Activated CD4-positive, alpha-beta T cell treated with anti-CD3 and anti-CD28 coated beads for 36 hours (primary cell): ENCODE measurements around the gene UNC13C. TPM values are rescaled to one million over a fixed set of nuclear protein-coding genes. Genes with fewer than 3 reads are reported as not detected.

Source experiments
- ATAC-seq: fragments of 200-7000 bp; cut with Tn5 transposase; one replicate; pipeline ENCODE4 v1.10.0; 2021; ENCODE audit warnings: mild to moderate bottlenecking, moderate library complexity
- CTCF ChIA-PET: fragments of 350-600 bp; sonication (Branson Sonifier 250); formaldehyde crosslinking; loops from one replicate; lab custom pipeline; 2021; ENCODE audit warnings: antibody characterized with exemption; lab: Charles Lee
- POLR2A ChIA-PET: fragments of 350-600 bp; sonication (Branson Sonifier 250); formaldehyde crosslinking; loops from one replicate; lab custom pipeline; 2021; ENCODE audit warnings: antibody characterized with exemption, inconsistent platforms; lab: Charles Lee
- DNase-seq: peaks from one replicate; pipeline ENCODE4 v3.0.0-alpha.2; 2020
- H3K27ac Mint-ChIP-seq: one replicate; pipeline ENCODE4 v1.8.0; 2021; ENCODE audit warnings: mixed read lengths
- H3K27me3 Mint-ChIP-seq: one replicate; pipeline ENCODE4 v1.8.0; 2021; ENCODE audit warnings: mixed read lengths
- H3K36me3 Mint-ChIP-seq: one replicate; pipeline ENCODE4 v1.8.0; 2021; ENCODE audit warnings: low read depth, mixed read lengths
- H3K4me1 Mint-ChIP-seq: one replicate; pipeline ENCODE4 v1.8.0; 2021; ENCODE audit warnings: mixed read lengths
- H3K4me3 Mint-ChIP-seq: one replicate; pipeline ENCODE4 v1.8.0; 2021; ENCODE audit warnings: mild to moderate bottlenecking, moderate library complexity, mixed read lengths
- H3K9me3 Mint-ChIP-seq: one replicate; pipeline ENCODE4 v1.8.0; 2021; ENCODE audit warnings: low read depth, mixed read lengths
- intact Hi-C, 2 experiments: fragments of 100-400 bp; cut with DNase I in 1 of 2; cut with micrococcal nuclease in 1 of 2; formaldehyde crosslinking; loops; one replicate each; pipeline versions ENCODE4 v1.14.2 to v1.15.1; 2022 to 2024; cut with DNase I, micrococcal nuclease
- total RNA-seq, 2 experiments: library from RNA; stranded (reverse); gene quantifications; one replicate each; pipeline ENCODE4 v1.2.3, GENCODE V29; 2021

The UNC13C gene
- total RNA-seq, 2 experiments from 2014 or later, result not detected

- no peaks in the 10 kb centered on the region for H3K27me3 Mint-ChIP-seq
- ChIA-PET POLR2A (no interaction called here), CTCF (no interaction called here)
- no peak overlapping the region for H3K27ac Mint-ChIP-seq
- no peak overlapping the region for H3K4me3 Mint-ChIP-seq
- H3K9me3 Mint-ChIP-seq, result no peaks in the 10 kb centered on the region
- no peak for DNase-seq
- intact Hi-C loops, result no loop called here
- ATAC-seq, result no peak
- no peaks in the 10 kb centered on the region for H3K36me3 Mint-ChIP-seq
- no peaks in the 10 kb centered on the region for H3K4me1 Mint-ChIP-seq
These were observed 526.5 kb downstream of the UNC13C start for GRCh38 chr15:54504695-54505094.

GRCh38 chr15:54506977-54507524 is 528.8 kb downstream of the UNC13C start:
- Mint-ChIP-seq H3K27me3 (no peaks in the 10 kb centered on the region), H3K4me3 (no peak overlapping the region), H3K27ac (no peak overlapping the region), H3K36me3 (no peaks in the 10 kb centered on the region), H3K9me3 (no peaks in the 10 kb centered on the region), H3K4me1 (no peaks in the 10 kb centered on the region)
- DNase-seq, result no peak
- CTCF ChIA-PET, result interaction anchor here (0.7 kb wide), 1 partner anchor 268 kb away, joined by 3 read pairs; no protein-coding TSS in a partner anchor
- POLR2A ChIA-PET, result no interaction called here
- intact Hi-C loops, result no loop called here
- ATAC-seq, result no peak

- intact Hi-C loops, result no loop called here
- peaks cover 1% of the 10 kb centered on the region for H3K27me3 Mint-ChIP-seq
- no peak overlapping the region for H3K4me3 Mint-ChIP-seq
- ATAC-seq (no peak), DNase-seq (no peak)
- H3K36me3 Mint-ChIP-seq, result no peaks in the 10 kb centered on the region
- ChIA-PET POLR2A (no interaction called here), CTCF (no interaction called here)
- H3K9me3 Mint-ChIP-seq, result no peaks in the 10 kb centered on the region
- H3K4me1 Mint-ChIP-seq, result peaks cover 11% of the 10 kb centered on the region
- no peak overlapping the region for H3K27ac Mint-ChIP-seq
These were observed 536.4 kb downstream of the UNC13C start for GRCh38 chr15:54514601-54515000.

- no peaks in the 10 kb centered on the region for H3K9me3 Mint-ChIP-seq
- H3K4me1 Mint-ChIP-seq, result peaks cover 22% of the 10 kb centered on the region
- no peaks in the 10 kb centered on the region for H3K36me3 Mint-ChIP-seq
- no peak overlapping the region for H3K4me3 Mint-ChIP-seq
- H3K27me3 Mint-ChIP-seq, result peaks cover 3% of the 10 kb centered on the region
- no peak overlapping the region for H3K27ac Mint-ChIP-seq
- ChIA-PET POLR2A (no interaction called here), CTCF (no interaction called here)
- DNase-seq (no peak), ATAC-seq (no peak)
- intact Hi-C loops, result no loop called here
These were observed 537.7 kb downstream of the UNC13C start for GRCh38 chr15:54515664-54516582.

DNA sequence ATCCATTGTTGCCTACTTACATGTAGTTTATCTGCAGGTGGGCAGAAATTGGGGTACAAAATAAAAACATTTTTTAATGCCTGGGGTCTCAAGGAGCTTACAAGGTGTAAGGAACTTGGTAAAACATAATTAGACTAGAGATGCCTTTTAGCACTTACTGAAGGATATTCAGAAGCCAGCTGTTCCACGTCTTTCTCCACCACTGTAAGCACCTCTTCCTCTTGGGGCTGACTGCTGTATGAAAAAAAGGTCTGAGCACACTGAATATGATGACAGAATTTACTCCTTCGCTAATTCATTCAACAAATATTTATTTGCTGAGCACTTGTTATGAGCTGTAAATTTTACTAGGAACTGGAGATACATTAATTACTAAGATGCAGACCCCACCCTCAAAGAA is 539.1 kb downstream of the UNC13C start:
- intact Hi-C loops, result no loop called here
- Mint-ChIP-seq H3K4me3 (no peak overlapping the region), H3K4me1 (peaks cover 22% of the 10 kb centered on the region), H3K9me3 (no peaks in the 10 kb centered on the region), H3K27ac (no peak overlapping the region), H3K27me3 (peaks cover 3% of the 10 kb centered on the region), H3K36me3 (no peaks in the 10 kb centered on the region)
- ChIA-PET CTCF (no interaction called here), POLR2A (no interaction called here)
- ATAC-seq (no peak), DNase-seq (no peak)

DNA sequence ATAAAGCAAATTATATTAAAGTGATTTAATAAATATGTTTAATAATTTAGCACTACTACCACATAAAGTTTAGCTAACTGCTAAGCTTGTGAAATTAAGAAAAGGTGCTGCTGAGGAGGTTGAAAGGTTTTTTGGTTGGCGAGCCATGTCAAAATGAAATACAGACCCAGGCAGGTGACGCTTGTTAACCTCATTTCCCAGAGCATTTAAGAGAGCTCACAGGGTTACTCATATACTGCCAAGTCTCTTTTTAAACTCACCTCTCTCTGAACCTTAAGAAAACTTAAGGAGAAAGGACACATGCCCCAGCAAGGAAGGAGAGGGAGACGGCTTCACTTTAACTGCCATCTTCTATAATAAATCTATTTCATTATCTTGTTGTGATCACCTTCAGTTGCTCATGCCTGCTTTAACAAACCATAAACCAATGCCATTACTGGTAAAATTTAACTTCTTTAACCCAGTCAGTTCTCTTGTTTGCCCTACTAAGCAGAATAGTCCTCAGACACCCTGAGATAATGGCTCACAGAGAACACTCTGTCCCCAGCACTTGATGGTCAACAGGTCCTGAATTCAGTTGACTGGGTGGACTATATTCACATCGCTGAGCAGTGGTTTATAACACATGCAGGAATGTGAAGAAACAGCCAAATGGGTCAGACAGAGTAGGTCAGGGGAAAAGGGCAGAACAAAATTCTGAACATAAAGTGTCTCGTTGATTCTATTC is 540.1 kb downstream of the UNC13C start:
- intact Hi-C loops, result no loop called here
- POLR2A ChIA-PET, result no interaction called here
- Mint-ChIP-seq H3K4me3 (no peak overlapping the region), H3K36me3 (no peaks in the 10 kb centered on the region), H3K9me3 (no peaks in the 10 kb centered on the region), H3K4me1 (peaks cover 22% of the 10 kb centered on the region), H3K27me3 (peaks cover 3% of the 10 kb centered on the region), H3K27ac (no peak overlapping the region)
- ATAC-seq (no peak), DNase-seq (no peak)
- CTCF ChIA-PET, result interaction anchor here (1.1 kb wide), 1 partner anchor 20 kb away, joined by 3 read pairs; no protein-coding TSS in a partner anchor

DNA sequence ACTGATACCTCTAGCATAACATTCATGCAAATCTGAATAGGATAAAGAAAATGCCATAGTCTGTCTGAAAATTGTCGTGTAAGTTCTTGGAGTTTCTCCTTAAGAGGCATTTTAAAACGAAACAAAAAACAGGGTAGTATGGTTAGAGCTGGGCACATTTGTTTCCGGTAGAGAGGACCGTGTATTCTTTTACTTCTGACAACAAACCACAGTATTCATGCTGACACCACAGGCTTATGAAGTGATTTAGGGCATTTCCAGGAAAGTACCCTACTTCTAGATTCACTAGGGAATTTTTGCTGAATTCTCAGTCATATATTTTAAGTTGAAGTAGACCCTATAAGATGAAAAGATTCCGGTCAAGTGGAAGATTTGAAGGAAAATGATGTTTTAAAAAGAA is 541.3 kb downstream of the UNC13C start:
- Mint-ChIP-seq H3K9me3 (no peaks in the 10 kb centered on the region), H3K4me3 (no peak overlapping the region), H3K36me3 (no peaks in the 10 kb centered on the region), H3K4me1 (peaks cover 22% of the 10 kb centered on the region), H3K27ac (no peak overlapping the region), H3K27me3 (peaks cover 3% of the 10 kb centered on the region)
- intact Hi-C loops, result no loop called here
- POLR2A ChIA-PET, result no interaction called here
- peak; percentile 39 for ATAC-seq
- CTCF ChIA-PET, result interaction anchor here (1.1 kb wide), 1 partner anchor 18 kb away, joined by 3 read pairs; no protein-coding TSS in a partner anchor
- DNase-seq, result no peak

- intact Hi-C loops, result no loop called here
- no peak for ATAC-seq
These were observed 542.4 kb downstream of the UNC13C start for GRCh38 chr15:54520616-54521015.

DNA sequence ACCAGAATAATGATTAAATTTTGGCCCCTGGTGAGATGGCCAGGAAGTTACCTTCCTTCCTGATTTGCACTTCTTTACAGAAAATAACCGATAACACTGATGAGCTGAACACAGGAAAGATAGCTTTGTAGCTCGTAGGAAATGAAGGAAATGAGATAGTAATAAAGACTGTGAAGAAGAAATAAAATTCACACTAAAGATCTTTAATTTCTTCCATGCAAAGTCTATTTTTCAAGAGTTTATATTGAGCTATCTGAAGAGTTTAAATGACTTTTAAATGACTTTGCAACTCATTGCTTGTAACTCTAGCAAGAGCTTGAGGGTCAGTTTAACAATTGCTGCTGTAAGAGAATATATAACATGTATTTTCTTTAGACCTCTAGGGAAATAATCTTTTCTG is 543.0 kb downstream of the UNC13C start:
- ATAC-seq (no peak), DNase-seq (no peak)
- Mint-ChIP-seq H3K36me3 (no peaks in the 10 kb centered on the region), H3K4me1 (peaks cover 22% of the 10 kb centered on the region), H3K4me3 (no peak overlapping the region), H3K27ac (no peak overlapping the region), H3K9me3 (no peaks in the 10 kb centered on the region), H3K27me3 (peaks cover 2% of the 10 kb centered on the region)
- intact Hi-C loops, result no loop called here
- CTCF ChIA-PET, result no interaction called here
- POLR2A ChIA-PET, result no interaction called here

More at GRCh38 chr15:54520616-54521015, 542.4 kb downstream of the UNC13C start:
- Mint-ChIP-seq H3K4me1 (peaks cover 22% of the 10 kb centered on the region), H3K27ac (no peak overlapping the region), H3K9me3 (no peaks in the 10 kb centered on the region), H3K36me3 (no peaks in the 10 kb centered on the region), H3K27me3 (peaks cover 2% of the 10 kb centered on the region), H3K4me3 (no peak overlapping the region)
- DNase-seq, result no peak
- ChIA-PET CTCF (no interaction called here), POLR2A (no interaction called here)

- Mint-ChIP-seq H3K27ac (no peak overlapping the region), H3K4me3 (no peak overlapping the region), H3K9me3 (no peaks in the 10 kb centered on the region), H3K4me1 (no peaks in the 10 kb centered on the region), H3K27me3 (no peaks in the 10 kb centered on the region), H3K36me3 (no peaks in the 10 kb centered on the region)
- DNase-seq (no peak), ATAC-seq (no peak)
- ChIA-PET POLR2A (no interaction called here), CTCF (no interaction called here)
- intact Hi-C loops, result no loop called here
These were observed 549.8 kb downstream of the UNC13C start for GRCh38 chr15:54528021-54528420.

DNA sequence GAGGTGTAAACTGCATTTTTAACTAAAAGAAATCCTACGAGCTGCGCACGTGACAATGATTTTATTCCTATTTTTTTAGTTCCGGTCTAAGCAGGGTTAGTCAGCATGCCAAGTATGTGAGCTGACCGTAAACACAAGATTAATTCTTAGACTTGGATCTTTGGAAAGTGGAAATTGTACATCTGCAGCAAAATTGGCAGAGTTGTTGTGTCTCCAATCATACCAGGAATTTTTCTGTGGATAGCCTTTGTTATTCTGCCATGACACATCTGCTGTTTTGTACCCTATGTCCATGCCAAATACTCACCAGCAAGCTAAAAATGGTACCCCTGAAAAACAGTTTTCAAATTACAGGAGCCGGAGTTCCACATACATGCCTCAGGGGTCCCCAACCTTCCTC is 562.5 kb downstream of the UNC13C start:
- no peak overlapping the region for H3K27ac Mint-ChIP-seq
- POLR2A ChIA-PET, result no interaction called here
- H3K4me1 Mint-ChIP-seq, result no peaks in the 10 kb centered on the region
- no peaks in the 10 kb centered on the region for H3K36me3 Mint-ChIP-seq
- DNase-seq (no peak), ATAC-seq (no peak)
- intact Hi-C loops, result no loop called here
- no peak overlapping the region for H3K4me3 Mint-ChIP-seq
- H3K9me3 Mint-ChIP-seq, result peaks cover 16% of the 10 kb centered on the region
- H3K27me3 Mint-ChIP-seq, result no peaks in the 10 kb centered on the region
- CTCF ChIA-PET, result no interaction called here
